ENCODE measurements around the gene RXRA. TPM values are rescaled to one million over a fixed set of nuclear protein-coding genes. Genes with fewer than 3 reads are reported as not detected.
A peak's percentile ranks its signal among the peaks of the same experiment; 100 is the strongest.

RXRA gene
- total RNA-seq, 1 donor from 2014 or later = 78.1 TPM

- intact Hi-C loops (cut with DNase I) = no loop called here
Observed at GRCh38 chr9:134331186-134332025, 5.2 kb downstream of the RXRA start.

GRCh38 chr9:134332266-134332665 lies 6.0 kb downstream of the RXRA start:
- intact Hi-C loops (cut with DNase I) = no loop called here
- no peak for DNase-seq (ENCODE audit: low spot score)
- ATAC-seq = no peak

More at GRCh38 chr9:134331186-134332025, 5.2 kb downstream of the RXRA start:
- no peak for DNase-seq (ENCODE audit: low spot score)
- no peak for ATAC-seq

GRCh38 chr9:134332841-134333233 lies 6.6 kb downstream of the RXRA start:
- intact Hi-C loops (cut with DNase I) = no loop called here
- no peak for ATAC-seq
- DNase-seq (ENCODE audit: low spot score) = no peak

GRCh38 chr9:134333234-134333873 lies 7.1 kb downstream of the RXRA start:
- ATAC-seq = no peak
- DNase-seq (ENCODE audit: low spot score) = no peak
- intact Hi-C loops (cut with DNase I) = no loop called here

- no peak for DNase-seq (ENCODE audit: low spot score)
- no peak for ATAC-seq
- intact Hi-C loops (cut with DNase I) = no loop called here
Observed at GRCh38 chr9:134333874-134334581, 7.8 kb downstream of the RXRA start.

- intact Hi-C loops (cut with DNase I) = no loop called here
- no peak for DNase-seq (ENCODE audit: low spot score)
- no peak for ATAC-seq
Observed at GRCh38 chr9:134335061-134335460, 8.8 kb downstream of the RXRA start.

GRCh38 chr9:134335486-134336220 lies 9.4 kb downstream of the RXRA start:
- intact Hi-C loops (cut with DNase I) = no loop called here
- DNase-seq (ENCODE audit: low spot score) (no peak), ATAC-seq (no peak)

GRCh38 chr9:134336228-134336627 lies 10.0 kb downstream of the RXRA start:
- intact Hi-C loops (cut with DNase I) = no loop called here

GRCh38 chr9:134336924-134337323 lies 10.7 kb downstream of the RXRA start:
- DNase-seq (ENCODE audit: low spot score) (no peak), ATAC-seq (no peak)
- intact Hi-C loops (cut with DNase I) = no loop called here

More at GRCh38 chr9:134336228-134336627, 10.0 kb downstream of the RXRA start:
- DNase-seq (ENCODE audit: low spot score) (no peak), ATAC-seq (no peak)

- DNase-seq (ENCODE audit: low spot score) = no peak
- intact Hi-C loops (cut with DNase I) = no loop called here
- no peak for ATAC-seq
Observed at GRCh38 chr9:134337469-134337868, 11.2 kb downstream of the RXRA start.

GRCh38 chr9:134338394-134339182 lies 12.3 kb downstream of the RXRA start:
- peak; percentile 25 for ATAC-seq

GRCh38 chr9:134339183-134339806 lies 13.0 kb downstream of the RXRA start:
- intact Hi-C loops (cut with DNase I) = no loop called here
- peak; percentile 47 for ATAC-seq
- DNase-seq (ENCODE audit: low spot score) = no peak

More at GRCh38 chr9:134338394-134339182, 12.3 kb downstream of the RXRA start:
- no peak for DNase-seq (ENCODE audit: low spot score)
- intact Hi-C loops (cut with DNase I) = no loop called here

GRCh38 chr9:134340475-134341160 lies 14.4 kb downstream of the RXRA start:
- DNase-seq (ENCODE audit: low spot score) (no peak), ATAC-seq (peak; percentile 15)
- intact Hi-C loops (cut with DNase I) = no loop called here

GRCh38 chr9:134341306-134341705 lies 15.1 kb downstream of the RXRA start:
- DNase-seq (ENCODE audit: low spot score) (no peak), ATAC-seq (peak; percentile 36)
- intact Hi-C loops (cut with DNase I) = no loop called here

GRCh38 chr9:134341929-134342745 lies 15.9 kb downstream of the RXRA start:
- DNase-seq (ENCODE audit: low spot score) (no peak), ATAC-seq (no peak)
- intact Hi-C loops (cut with DNase I) = no loop called here

- ATAC-seq (no peak), DNase-seq (ENCODE audit: low spot score) (no peak)
- intact Hi-C loops (cut with DNase I) = no loop called here
Observed at GRCh38 chr9:134342746-134343115, 16.5 kb downstream of the RXRA start.

- ATAC-seq = peak; percentile 38
- intact Hi-C loops (cut with DNase I) = no loop called here
- DNase-seq (ENCODE audit: low spot score) = peak; percentile 81
Observed at GRCh38 chr9:134343637-134344036, 17.4 kb downstream of the RXRA start.
